GM18870 (cell line): ENCODE results near the gene NSG2.

ENCODE experiments used
- ATAC-seq: cut with Tn5 transposase; IDR thresholded peaks from one replicate; pipeline ENCODE4 v1.9.1; 2021; ENCODE audit warnings: moderate library complexity; ENCODE audit not compliant: unreplicated experiment

The NSG2 gene

GRCh38 chr5:174059247-174059646 lies 13.7 kb downstream of the NSG2 start:
- ATAC-seq = no peak

GRCh38 chr5:174063082-174063756 lies 17.7 kb downstream of the NSG2 start:
- no peak for ATAC-seq

GRCh38 chr5:174064171-174064570 lies 18.7 kb downstream of the NSG2 start:
- ATAC-seq = no peak

- ATAC-seq = no peak
Measured at GRCh38 chr5:174065528-174066197, 20.2 kb downstream of the NSG2 start.

GRCh38 chr5:174067499-174067898 lies 22.0 kb downstream of the NSG2 start:
- ATAC-seq = no peak

- ATAC-seq = no peak
Measured at GRCh38 chr5:174071484-174071883, 26.0 kb downstream of the NSG2 start.

GRCh38 chr5:174073122-174073660 lies 27.7 kb downstream of the NSG2 start:
- no peak for ATAC-seq

GRCh38 chr5:174074369-174074768 lies 28.9 kb downstream of the NSG2 start:
- no peak for ATAC-seq

- no peak for ATAC-seq
Measured at GRCh38 chr5:174078416-174078815, 32.9 kb downstream of the NSG2 start.

- no peak for ATAC-seq
Measured at GRCh38 chr5:174082286-174082685, 36.8 kb downstream of the NSG2 start.

GRCh38 chr5:174083056-174083827 lies 37.7 kb downstream of the NSG2 start:
- no peak for ATAC-seq

- ATAC-seq = no peak
Measured at GRCh38 chr5:174084691-174085154, 39.2 kb downstream of the NSG2 start.

- no peak for ATAC-seq
Measured at GRCh38 chr5:174086751-174087150, 41.2 kb downstream of the NSG2 start.

- no peak for ATAC-seq
Measured at GRCh38 chr5:174087783-174088182, 42.3 kb downstream of the NSG2 start.

GRCh38 chr5:174090129-174090528 lies 44.6 kb downstream of the NSG2 start:
- no peak for ATAC-seq

- no peak for ATAC-seq
Measured at GRCh38 chr5:174093123-174093522, 47.6 kb downstream of the NSG2 start.

GRCh38 chr5:174094857-174095606 lies 49.5 kb downstream of the NSG2 start:
- no peak for ATAC-seq

GRCh38 chr5:174096619-174097018 lies 51.1 kb downstream of the NSG2 start:
- ATAC-seq = no peak

GRCh38 chr5:174097486-174098185 lies 52.1 kb downstream of the NSG2 start:
- no peak for ATAC-seq

GRCh38 chr5:174098694-174099093 lies 53.2 kb downstream of the NSG2 start:
- ATAC-seq = no peak
